Fibroblast of lung (primary cell): Measurements from ENCODE around the gene TRIM3. TPM values are rescaled to one million over a fixed set of nuclear protein-coding genes. Genes with fewer than 3 reads are reported as not detected.
A peak's percentile ranks its signal among the peaks of the same experiment; 100 is the strongest.

Experiments
- DNase-seq, 2 donors: peaks; one replicate each; pipeline versions ENCODE4 v3.0.0 to v3.0.0-alpha.2; 2010; ENCODE audit warnings: low read depth in 2 of 2
- H2AFZ ChIP-seq: 2 replicates; pipeline ENCODE4 v1.5.1; 2012; ENCODE audit warnings: low read length, control low read depth, inconsistent platforms
- H3K27ac ChIP-seq: 2 replicates; pipeline ENCODE4 v1.5.1; 2011; ENCODE audit warnings: low read length, control low read depth; ENCODE audit not compliant: insufficient read depth
- H3K27me3 ChIP-seq: 2 replicates; pipeline ENCODE4 v1.5.1; 2011; ENCODE audit warnings: mild to moderate bottlenecking, low read length; ENCODE audit not compliant: control insufficient read depth, insufficient read depth
- H3K36me3 ChIP-seq: 2 replicates; pipeline ENCODE4 v1.5.1; 2011; ENCODE audit warnings: low read length; ENCODE audit not compliant: control insufficient read depth, insufficient read depth
- H3K4me1 ChIP-seq: 2 replicates; pipeline ENCODE4 v1.5.1; 2011; ENCODE audit warnings: low read length; ENCODE audit not compliant: control insufficient read depth, insufficient read depth; ENCODE audit errors: extremely low read depth
- H3K4me2 ChIP-seq: 2 replicates; pipeline ENCODE4 v1.5.1; 2011; ENCODE audit warnings: low read length, control low read depth; ENCODE audit not compliant: insufficient read depth; ENCODE audit errors: extremely low read depth
- H3K4me3 ChIP-seq, 4 experiments: fragments of 200-600 bp in 1 of 4; sonication (generic) in 1 of 4; replicated peaks in 1 of 4; 2 replicates each; pipeline ENCODE4 v1.5.1; 2011 to 2016; ENCODE audit warnings: low read length in 4 of 4, low read depth in 3 of 4, mild to moderate bottlenecking in 3 of 4, control low read depth in 2 of 4, inconsistent platforms in 1 of 4, mixed read lengths in 1 of 4; ENCODE audit not compliant: insufficient read depth in 1 of 4; ENCODE audit errors: control extremely low read depth in 1 of 4
- H3K79me2 ChIP-seq: 2 replicates; pipeline ENCODE4 v1.5.1; 2012; ENCODE audit warnings: mild to moderate bottlenecking, low read length, inconsistent platforms; ENCODE audit not compliant: control insufficient read depth, insufficient read depth
- H3K9ac ChIP-seq: 2 replicates; pipeline ENCODE4 v1.5.1; 2011; ENCODE audit warnings: mild to moderate bottlenecking, low read length, control low read depth; ENCODE audit not compliant: insufficient read depth
- H3K9me3 ChIP-seq: 2 replicates; pipeline ENCODE4 v1.5.1; 2012; ENCODE audit warnings: low read depth, low read length; ENCODE audit not compliant: control insufficient read depth, insufficient read depth
- H4K20me1 ChIP-seq: 2 replicates; pipeline ENCODE4 v1.5.1; 2011; ENCODE audit warnings: low read length; ENCODE audit not compliant: control insufficient read depth, insufficient read depth; ENCODE audit errors: extremely low read depth
- EZH2 ChIP-seq: IDR thresholded peaks from 2 replicates; pipeline ENCODE4 v1.5.1; 2012; ENCODE audit warnings: low read length, control low read depth, mild to moderate bottlenecking; ENCODE audit errors: missing control alignments
- polyA plus RNA-seq, 2 donors: library from polyadenylated mRNA; depleted of rRNA in 1 of 2; stranded (reverse) in 1 of 2; unstranded in 1 of 2; fragments of >200 nt; gene quantifications; 2 replicates each; pipeline ENCODE4 v1.2.1, GENCODE V29; 2011 to 2012; ENCODE audit warnings: missing spikeins in 1 of 2
- total RNA-seq: library from RNA; depleted of rRNA; stranded (reverse); fragments of >200 nt; gene quantifications from 2 replicates; pipeline ENCODE4 v1.2.1, GENCODE V29; 2014
- TF ChIP-seq, protein P1 (sequence below), 2 donors: IDR thresholded peaks in 1 of 2; conservative IDR thresholded peaks in 1 of 2; 1 replicate in 1 of 2; 2 replicates in 1 of 2; pipeline ENCODE4 v1.5.1; 2011 to 2012; ENCODE audit warnings: low read length in 2 of 2, control low read depth in 1 of 2, inconsistent platforms in 1 of 2, low read depth in 1 of 2, mild to moderate bottlenecking in 1 of 2

TRIM3 gene
- total and polyA plus RNA-seq, 2 donors (not counting 1 experiment from before 2014, with no cell fraction given), result 11.4 to 29.7 TPM

DNA sequence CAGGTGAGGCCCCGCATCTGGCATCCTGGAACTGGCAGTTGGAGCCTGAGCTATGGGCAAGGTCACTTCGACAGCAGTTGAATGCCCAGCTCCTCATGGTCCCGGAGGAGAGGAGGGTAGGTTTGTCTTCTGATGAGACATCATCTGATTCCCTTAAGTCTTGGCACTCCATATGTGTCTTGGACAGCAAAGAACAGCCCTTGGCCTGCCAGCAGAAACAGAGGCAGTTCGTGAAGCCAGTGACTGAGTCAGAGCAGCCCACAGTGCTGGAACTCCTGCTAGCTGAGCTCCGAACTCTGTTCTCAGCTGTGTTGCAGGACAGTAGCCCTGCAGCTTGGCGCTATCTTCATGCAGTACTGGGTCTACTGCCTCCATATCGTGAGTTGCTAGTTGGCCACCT, 24.4 kb upstream of the TRIM3 start:
- H3K27ac ChIP-seq, result no peak overlapping the region
- peak overlapping the region in 1 of 4 experiments; percentile 38 for H3K4me3 ChIP-seq
- no peaks in the 10 kb centered on the region for H3K79me2 ChIP-seq

DNA sequence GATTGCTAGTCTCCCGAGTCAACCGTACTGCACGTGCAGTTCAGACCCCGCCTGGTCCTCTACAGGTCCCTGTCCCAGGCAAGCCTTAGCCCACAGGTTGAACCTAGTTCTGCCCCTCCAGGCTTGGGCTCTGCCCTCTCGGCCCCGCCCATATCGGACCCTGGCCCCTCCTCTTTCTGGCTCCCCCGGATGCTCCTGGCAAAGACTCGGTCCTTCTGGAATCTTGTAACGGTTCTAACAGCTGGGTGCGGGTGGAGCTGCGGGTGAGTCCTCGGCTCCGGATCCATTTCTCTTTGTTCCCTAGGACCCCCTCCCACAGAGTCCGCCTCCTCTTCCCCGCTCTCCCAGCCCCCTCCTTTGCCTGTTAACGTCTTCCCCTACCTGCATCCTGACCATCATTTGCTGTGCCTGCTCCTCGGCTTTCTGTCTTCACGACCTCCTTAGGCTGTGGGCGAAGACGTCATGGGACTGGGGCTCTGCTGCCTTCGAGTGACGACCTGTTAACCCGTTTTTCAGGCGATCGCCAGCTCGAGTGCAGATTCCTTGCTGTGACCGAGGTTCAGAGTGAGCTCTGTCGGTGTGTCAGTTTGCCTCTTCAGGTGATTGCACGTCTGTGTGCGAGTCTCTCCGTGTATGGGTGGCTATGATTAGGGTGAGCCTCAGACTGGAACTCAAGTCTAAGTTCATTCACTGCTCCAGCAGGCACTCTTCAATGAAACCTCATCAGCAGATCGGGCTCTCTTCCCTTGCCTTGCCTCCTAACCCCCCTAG, 23.5 kb upstream of the TRIM3 start, which contains the start of gene DNHD1:
DNHD1 (plus strand) TSS at position 212 of the 771 bp plus-strand sequence. CDS start 936 bp downstream, outside the sequence.
- Histone ChIP-seq H3K9me3 (no peaks in the 10 kb centered on the region), H3K27me3 (no peaks in the 10 kb centered on the region), H3K27ac (peak within 1 kb of the TSS; percentile 59), H3K9ac (peak within 1 kb of the TSS; percentile 1), H3K4me1 (peaks cover 2% of the 10 kb centered on the region), H3K4me2 (peak within 1 kb of the TSS; percentile 84), H4K20me1 (no peaks in the 10 kb centered on the region), H3K4me3 (peak within 1 kb of the TSS in 2 of 4 experiments; percentile 36 to 38), H2AFZ (peak within 1 kb of the TSS; percentile 27), H3K79me2 (no peaks in the 10 kb centered on the region), H3K36me3 (peaks cover 5% of the 10 kb centered on the region)
- TF ChIP-seq EZH2, result no peak
- TF ChIP-seq, protein P1, sequence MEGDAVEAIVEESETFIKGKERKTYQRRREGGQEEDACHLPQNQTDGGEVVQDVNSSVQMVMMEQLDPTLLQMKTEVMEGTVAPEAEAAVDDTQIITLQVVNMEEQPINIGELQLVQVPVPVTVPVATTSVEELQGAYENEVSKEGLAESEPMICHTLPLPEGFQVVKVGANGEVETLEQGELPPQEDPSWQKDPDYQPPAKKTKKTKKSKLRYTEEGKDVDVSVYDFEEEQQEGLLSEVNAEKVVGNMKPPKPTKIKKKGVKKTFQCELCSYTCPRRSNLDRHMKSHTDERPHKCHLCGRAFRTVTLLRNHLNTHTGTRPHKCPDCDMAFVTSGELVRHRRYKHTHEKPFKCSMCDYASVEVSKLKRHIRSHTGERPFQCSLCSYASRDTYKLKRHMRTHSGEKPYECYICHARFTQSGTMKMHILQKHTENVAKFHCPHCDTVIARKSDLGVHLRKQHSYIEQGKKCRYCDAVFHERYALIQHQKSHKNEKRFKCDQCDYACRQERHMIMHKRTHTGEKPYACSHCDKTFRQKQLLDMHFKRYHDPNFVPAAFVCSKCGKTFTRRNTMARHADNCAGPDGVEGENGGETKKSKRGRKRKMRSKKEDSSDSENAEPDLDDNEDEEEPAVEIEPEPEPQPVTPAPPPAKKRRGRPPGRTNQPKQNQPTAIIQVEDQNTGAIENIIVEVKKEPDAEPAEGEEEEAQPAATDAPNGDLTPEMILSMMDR (conservative IDR thresholded peaks at IDR 0.05 in 1 of 2, IDR thresholded peaks at IDR 0.05 in 1 of 2; ENCODE audit: low read depth in 1 of 2, low read length in 2 of 2), result no peak
- peak in 1 of 2 donors; percentile 24 for DNase-seq

More for the DNA sequence above, 24.4 kb upstream of the TRIM3 start:
- peak; percentile 43 to 68 for DNase-seq
- H4K20me1 ChIP-seq, result no peaks in the 10 kb centered on the region
- H3K27me3 ChIP-seq, result no peaks in the 10 kb centered on the region
- TF ChIP-seq EZH2, result no peak
- TF ChIP-seq, protein P1 (conservative IDR thresholded peaks at IDR 0.05 in 1 of 2, IDR thresholded peaks at IDR 0.05 in 1 of 2; ENCODE audit: low read depth in 1 of 2, low read length in 2 of 2), result no peak
- H2AFZ ChIP-seq, result no peak overlapping the region
- H3K9ac ChIP-seq, result no peak overlapping the region
- peaks cover 5% of the 10 kb centered on the region for H3K36me3 ChIP-seq
- no peak overlapping the region for H3K4me2 ChIP-seq
- H3K9me3 ChIP-seq, result no peaks in the 10 kb centered on the region
- H3K4me1 ChIP-seq, result peaks cover 2% of the 10 kb centered on the region

DNA sequence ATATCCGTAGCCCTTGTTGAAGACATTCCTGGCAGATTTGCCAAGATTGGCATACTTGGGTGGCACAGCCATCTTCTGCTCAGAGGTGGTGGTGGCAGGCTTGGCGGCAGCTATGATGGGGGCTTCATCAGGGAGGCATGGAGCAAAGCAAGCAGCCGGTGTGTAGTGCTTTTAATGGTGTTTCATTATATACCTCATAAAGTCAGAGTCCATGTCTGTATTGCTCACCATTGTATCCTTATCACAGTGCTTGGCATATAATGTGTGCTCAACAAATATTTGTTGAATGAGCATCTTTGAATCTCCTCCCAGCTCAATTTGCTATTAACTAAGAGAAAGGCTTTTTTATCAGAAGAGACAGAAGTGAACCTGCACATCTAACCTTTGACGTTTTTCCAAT, 15.6 kb upstream of the TRIM3 start:
- H4K20me1 ChIP-seq, result no peaks in the 10 kb centered on the region
- H3K4me2 ChIP-seq, result no peak overlapping the region
- no peaks in the 10 kb centered on the region for H3K9me3 ChIP-seq
- no peak overlapping the region for H3K9ac ChIP-seq
- H3K79me2 ChIP-seq, result no peaks in the 10 kb centered on the region
- H3K27me3 ChIP-seq, result no peaks in the 10 kb centered on the region
- peaks cover 9% of the 10 kb centered on the region for H3K36me3 ChIP-seq
- H3K27ac ChIP-seq, result no peak overlapping the region
- H3K4me1 ChIP-seq, result no peaks in the 10 kb centered on the region
- TF ChIP-seq, protein P1 (conservative IDR thresholded peaks at IDR 0.05 in 1 of 2, IDR thresholded peaks at IDR 0.05 in 1 of 2; ENCODE audit: low read depth in 1 of 2, low read length in 2 of 2), result no peak
- no peak for TF ChIP-seq EZH2
- H2AFZ ChIP-seq, result no peak overlapping the region
- H3K4me3 ChIP-seq, result no peak overlapping the region
- DNase-seq, result no peak
